Measurements from ENCODE around the gene STX12.

STX12 gene

DNA sequence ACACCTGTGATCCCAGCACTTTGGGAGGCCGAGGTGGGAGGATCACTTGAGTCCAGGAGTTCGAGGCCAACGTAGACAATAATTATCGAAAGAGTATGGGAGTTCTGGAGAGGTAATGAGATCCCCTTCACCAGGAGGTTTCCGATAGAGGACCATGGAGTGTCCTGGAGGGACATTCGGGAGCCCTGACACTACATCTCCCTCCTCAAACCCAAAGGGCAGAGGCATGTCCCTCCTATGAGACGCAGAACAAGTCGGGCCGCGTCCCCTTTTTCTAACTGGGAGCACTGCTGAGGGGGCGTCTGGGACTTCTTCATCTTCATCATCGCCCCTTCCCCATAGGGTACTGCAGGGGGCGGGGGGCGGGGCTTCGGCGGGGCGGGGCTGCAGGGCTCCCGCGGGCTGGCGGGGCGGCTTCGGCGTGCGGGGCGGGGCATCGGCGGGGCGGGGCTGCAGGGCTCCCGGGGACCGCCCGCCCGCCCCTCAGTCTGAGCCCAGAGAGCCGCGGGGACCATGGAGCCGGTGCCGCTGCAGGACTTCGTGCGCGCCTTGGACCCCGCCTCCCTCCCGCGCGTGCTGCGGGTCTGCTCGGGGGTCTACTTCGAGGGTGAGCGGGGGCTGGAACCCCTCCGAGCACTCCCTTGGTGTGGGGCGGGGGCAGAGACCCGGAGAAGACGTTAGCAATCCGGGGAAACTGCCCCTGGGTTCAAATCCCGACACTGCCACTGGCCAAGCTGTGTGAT is 99.2 kb downstream of the STX12 start, which contains the start of gene THEMIS2:
TSS of gene THEMIS2 (plus strand) at position 486 of the 743 bp plus-strand sequence. CDS start at position 514, 28 bp downstream.
- DNase-seq: peak in 1 of 2 experiments; percentile 27

DNA sequence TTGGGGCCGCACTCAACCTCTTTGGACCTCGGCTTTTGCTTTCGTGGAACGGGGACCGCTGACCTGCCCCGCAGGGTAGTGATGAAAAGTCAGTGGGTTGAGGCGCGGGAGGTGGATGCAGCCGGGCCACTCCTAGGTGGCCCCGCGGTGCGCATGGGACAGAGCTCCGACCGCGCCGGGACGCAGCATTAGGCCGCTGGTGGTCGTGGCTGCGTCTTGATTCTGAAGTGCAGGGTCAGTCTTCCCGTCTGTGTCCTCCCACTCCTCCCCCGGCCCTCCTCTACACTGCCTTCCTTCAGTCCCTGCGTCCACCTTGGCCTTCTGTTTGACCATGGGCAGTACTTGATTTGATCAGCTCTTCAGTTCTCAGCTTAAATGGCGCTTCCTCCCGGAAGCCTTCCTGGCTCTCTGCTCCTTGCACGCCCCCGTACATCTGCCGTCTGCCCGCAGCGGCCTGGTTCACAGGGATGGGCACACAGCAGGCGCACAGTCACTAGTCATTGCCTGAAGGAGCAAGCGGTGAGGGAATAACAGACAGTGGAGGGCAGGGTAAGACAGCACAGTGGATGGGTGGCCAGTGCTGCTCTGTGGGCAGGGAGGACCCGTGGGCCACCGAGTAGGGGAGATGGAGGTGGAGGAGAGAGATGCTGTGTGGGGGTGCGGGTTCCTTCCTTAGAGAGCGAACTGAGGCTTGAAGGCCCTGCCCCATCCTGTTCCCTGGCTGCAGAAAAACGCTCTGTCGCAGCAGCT is 100.0 kb downstream of the STX12 start:
- DNase-seq: peak in 1 of 2 experiments; percentile 33

DNA sequence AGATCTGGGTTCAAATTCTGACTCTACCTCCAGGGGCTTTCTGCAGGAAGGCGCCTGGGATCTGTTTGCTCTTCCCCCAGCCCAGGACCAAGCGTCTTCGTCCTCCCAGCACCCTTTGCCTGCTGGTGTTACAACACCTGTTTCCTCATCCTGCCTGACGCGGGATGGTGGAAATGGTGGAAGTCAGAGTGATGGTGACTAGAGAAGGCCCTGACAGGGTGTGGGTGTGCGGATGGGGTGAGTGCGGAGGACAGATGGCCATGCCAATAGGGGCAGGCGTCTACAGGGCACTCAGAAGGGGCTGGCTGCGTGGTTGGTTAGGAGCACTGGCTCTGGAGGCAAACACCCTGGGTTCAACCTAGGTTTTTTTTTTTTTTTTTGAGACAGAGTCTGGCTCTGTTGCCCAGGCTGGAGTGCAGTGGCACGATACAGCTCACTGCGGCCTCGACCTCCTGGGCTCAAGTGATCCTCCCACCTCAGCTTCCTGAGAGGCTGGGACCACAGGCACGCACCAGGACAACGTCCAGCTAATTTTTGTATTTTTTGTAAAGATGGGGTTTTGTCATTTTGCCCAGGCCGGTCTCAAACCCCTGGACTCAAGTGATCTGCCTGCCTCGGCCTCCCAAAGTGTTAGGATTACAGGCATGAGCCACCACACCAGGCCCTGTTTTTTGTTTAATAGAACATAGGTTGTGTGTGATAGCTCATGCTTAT is 100.8 kb downstream of the STX12 start:
- peak; percentile 59 to 61 for DNase-seq

Data from AML-193 (cell line).